GM12892 (cell line): Measurements from ENCODE around the gene BET1L.

Source experiments
- POLR2A ChIP-seq: IDR thresholded peaks from 2 replicates; pipeline ENCODE4 v1.6.1; 2011; ENCODE audit warnings: low read depth, low read length, control low read depth
- POLR2AphosphoS5 ChIP-seq: IDR thresholded peaks from 2 replicates; pipeline ENCODE4 v1.6.1; 2011; ENCODE audit warnings: low read depth, low read length, control low read depth

DNA sequence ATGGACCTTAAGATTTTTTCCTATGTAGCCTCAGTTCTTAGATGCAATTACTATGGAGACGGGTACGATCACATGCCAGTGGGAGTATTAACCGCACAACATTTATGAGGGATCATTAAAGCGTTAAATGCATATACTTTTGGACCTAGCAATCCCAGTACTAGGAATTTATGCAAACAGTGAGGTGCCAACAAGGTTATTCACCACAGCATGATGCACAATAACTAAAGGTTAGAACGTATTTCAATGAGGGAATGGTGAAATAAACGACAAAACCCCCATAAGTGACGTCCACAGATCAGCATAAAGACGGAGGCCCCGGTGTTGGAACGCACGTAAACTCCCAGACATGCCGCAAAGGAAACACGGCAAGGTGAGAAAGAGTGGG, 28.4 kb upstream of the BET1L start:
- no peak for TF ChIP-seq POLR2A
- TF ChIP-seq POLR2AphosphoS5: no peak
